Trophoblast cell (in vitro differentiated cells and primary cell): Measurements from ENCODE around the gene PARL.

Source experiments
- DNase-seq, 2 donors: peaks; one replicate each; pipeline ENCODE4 v3.0.0-alpha.2; 2016
- H2AFZ ChIP-seq: 2 replicates; pipeline ENCODE4 v1.6.1; 2013; ENCODE audit warnings: low read length, moderate library complexity, mild to moderate bottlenecking; ENCODE audit not compliant: insufficient read depth, poor library complexity
- H2AK5ac ChIP-seq: 2 replicates; pipeline ENCODE4 v1.6.1; 2013; ENCODE audit warnings: mild to moderate bottlenecking, low read length
- H2BK120ac ChIP-seq: 2 replicates; pipeline ENCODE4 v1.6.1; 2013; ENCODE audit warnings: low read length, mild to moderate bottlenecking, moderate library complexity; ENCODE audit not compliant: insufficient read depth, poor library complexity
- H2BK12ac ChIP-seq: 2 replicates; pipeline ENCODE4 v1.6.1; 2013; ENCODE audit warnings: mild to moderate bottlenecking, low read length, moderate library complexity
- H2BK5ac ChIP-seq: 2 replicates; pipeline ENCODE4 v1.6.1; 2013; ENCODE audit warnings: low read length, low read depth, moderate library complexity, mild to moderate bottlenecking; ENCODE audit not compliant: poor library complexity
- H3K14ac ChIP-seq: 2 replicates; pipeline ENCODE4 v1.6.1; 2013; ENCODE audit warnings: mild to moderate bottlenecking, low read length
- H3K18ac ChIP-seq: 2 replicates; pipeline ENCODE4 v1.6.1; 2013; ENCODE audit warnings: mild to moderate bottlenecking, low read length
- H3K23ac ChIP-seq: 2 replicates; pipeline ENCODE4 v1.6.1; 2013; ENCODE audit warnings: low read length
- H3K27ac ChIP-seq: 2 replicates; pipeline ENCODE4 v1.5.1; 2013; ENCODE audit warnings: low read depth, mild to moderate bottlenecking, inconsistent platforms, low read length, moderate library complexity
- H3K27me3 ChIP-seq: 2 replicates; pipeline ENCODE4 v1.6.1; 2013; ENCODE audit warnings: inconsistent platforms, mild to moderate bottlenecking, low read length, moderate library complexity; ENCODE audit not compliant: insufficient read depth
- H3K36me3 ChIP-seq, 2 experiments: 1 replicate in 1 of 2; 2 replicates in 1 of 2; pipeline ENCODE4 v1.6.1; 2013; ENCODE audit warnings: low read length in 2 of 2, mild to moderate bottlenecking in 2 of 2, moderate library complexity in 1 of 2; ENCODE audit not compliant: insufficient read depth in 2 of 2, control insufficient read depth in 1 of 2
- H3K4ac ChIP-seq: 2 replicates; pipeline ENCODE4 v1.6.1; 2013; ENCODE audit warnings: low read depth, mild to moderate bottlenecking, low read length, moderate library complexity
- H3K4me1 ChIP-seq, 2 experiments: 1 replicate in 1 of 2; 2 replicates in 1 of 2; pipeline ENCODE4 v1.6.1; 2013; ENCODE audit warnings: low read length in 2 of 2, mild to moderate bottlenecking in 2 of 2, moderate library complexity in 1 of 2; ENCODE audit not compliant: insufficient read depth in 2 of 2, control insufficient read depth in 1 of 2
- H3K4me2 ChIP-seq: 2 replicates; pipeline ENCODE4 v1.6.1; 2013; ENCODE audit warnings: inconsistent platforms, mild to moderate bottlenecking, low read length, moderate library complexity
- H3K4me3 ChIP-seq: 2 replicates; pipeline ENCODE4 v1.5.1; 2013; ENCODE audit warnings: mild to moderate bottlenecking, low read depth, low read length, inconsistent platforms
- H3K79me1 ChIP-seq: one replicate; pipeline ENCODE4 v1.6.1; 2013; ENCODE audit warnings: low read length
- H3K79me2 ChIP-seq: 2 replicates; pipeline ENCODE4 v1.6.1; 2013; ENCODE audit warnings: low read length, mild to moderate bottlenecking; ENCODE audit not compliant: control insufficient read depth, insufficient read depth, poor library complexity
- H3K9ac ChIP-seq: 2 replicates; pipeline ENCODE4 v1.6.1; 2013; ENCODE audit warnings: mild to moderate bottlenecking, low read length
- H3K9me3 ChIP-seq: 2 replicates; pipeline ENCODE4 v1.6.1; 2013; ENCODE audit warnings: low read depth, mild to moderate bottlenecking, control low read depth, inconsistent platforms, low read length; ENCODE audit not compliant: insufficient read depth
- H4K12ac ChIP-seq: 2 replicates; pipeline ENCODE4 v1.6.1; 2013; ENCODE audit warnings: low read depth, mild to moderate bottlenecking, low read length, moderate library complexity
- H4K8ac ChIP-seq: 2 replicates; pipeline ENCODE4 v1.6.1; 2013; ENCODE audit warnings: low read depth, mild to moderate bottlenecking, low read length, moderate library complexity
- H4K91ac ChIP-seq: one replicate; pipeline ENCODE4 v1.6.1; 2013; ENCODE audit warnings: low read depth, mild to moderate bottlenecking, low read length, moderate library complexity
- WGBS: extraction: QIAGEN DNeasy Blood & Tissue Kit; methylation state at CpG from one replicate; pipeline ENCODE4 v1.1.7; 2013; ENCODE audit warnings: missing lambda C conversion rate; ENCODE audit not compliant: insufficient read length, insufficient coverage; ENCODE audit errors: extremely low coverage; 5-methylcytosine and 5-hydroxymethylcytosine counted together

PARL gene

GRCh38 chr3:183796372-183796771, 88.3 kb downstream of the PARL start:
- H4K91ac ChIP-seq, result no peak overlapping the region
- H2BK5ac ChIP-seq, result no peak overlapping the region
- no peak overlapping the region for H3K9ac ChIP-seq
- no peak overlapping the region for H4K8ac ChIP-seq
- H3K79me2 ChIP-seq, result no peaks in the 10 kb centered on the region
- H4K12ac ChIP-seq, result no peak overlapping the region
- H3K4me2 ChIP-seq, result no peak overlapping the region
- DNase-seq, result no peak
- no peak overlapping the region for H3K14ac ChIP-seq
- no peak overlapping the region for H3K27ac ChIP-seq
- H2AFZ ChIP-seq, result no peak overlapping the region
- no peak overlapping the region for H2BK120ac ChIP-seq
- no peak overlapping the region for H3K4me3 ChIP-seq
- no CpG with 5 or more reads among the region's 6 CpGs for WGBS
- H3K18ac ChIP-seq, result no peak overlapping the region
- no peak overlapping the region for H3K4ac ChIP-seq
- no peaks in the 10 kb centered on the region for H3K27me3 ChIP-seq
- no peak overlapping the region for H2AK5ac ChIP-seq
- no peaks in the 10 kb centered on the region for H3K9me3 ChIP-seq
- no peaks in the 10 kb centered on the region for H3K79me1 ChIP-seq
- no peak overlapping the region for H3K23ac ChIP-seq
- H2BK12ac ChIP-seq, result no peak overlapping the region
- peaks cover 27 to 37% of the 10 kb centered on the region in 2 experiments for H3K36me3 ChIP-seq
- H3K4me1 ChIP-seq, result no peaks in the 10 kb centered on the region

- no peak overlapping the region for H2AK5ac ChIP-seq
- no peak overlapping the region for H3K27ac ChIP-seq
- H3K14ac ChIP-seq, result no peak overlapping the region
- H3K79me2 ChIP-seq, result no peaks in the 10 kb centered on the region
- peaks cover 26 to 38% of the 10 kb centered on the region in 2 experiments for H3K36me3 ChIP-seq
- no peak overlapping the region for H3K4me2 ChIP-seq
- H3K4ac ChIP-seq, result no peak overlapping the region
- H3K9ac ChIP-seq, result no peak overlapping the region
- H4K12ac ChIP-seq, result no peak overlapping the region
- no peak overlapping the region for H3K23ac ChIP-seq
- H3K9me3 ChIP-seq, result no peaks in the 10 kb centered on the region
- H3K4me3 ChIP-seq, result no peak overlapping the region
- no peak overlapping the region for H2BK120ac ChIP-seq
- no CpG with 5 or more reads among the region's 4 CpGs for WGBS
- no peaks in the 10 kb centered on the region for H3K27me3 ChIP-seq
- no peak overlapping the region for H4K8ac ChIP-seq
- no peaks in the 10 kb centered on the region for H3K4me1 ChIP-seq
- H3K18ac ChIP-seq, result no peak overlapping the region
- no peak overlapping the region for H2BK5ac ChIP-seq
- no peaks in the 10 kb centered on the region for H3K79me1 ChIP-seq
- H2AFZ ChIP-seq, result no peak overlapping the region
- no peak for DNase-seq
- H2BK12ac ChIP-seq, result no peak overlapping the region
- H4K91ac ChIP-seq, result no peak overlapping the region
Measured at GRCh38 chr3:183794452-183794851, 90.2 kb downstream of the PARL start.

- no peak overlapping the region for H2AFZ ChIP-seq
- no peak overlapping the region for H3K4me3 ChIP-seq
- H3K79me1 ChIP-seq, result no peaks in the 10 kb centered on the region
- no peak overlapping the region for H3K18ac ChIP-seq
- no CpG with 5 or more reads among the region's 6 CpGs for whole genome bisulfite sequencing
- H3K4me2 ChIP-seq, result no peak overlapping the region
- H3K27ac ChIP-seq, result no peak overlapping the region
- H4K8ac ChIP-seq, result no peak overlapping the region
- H2BK120ac ChIP-seq, result no peak overlapping the region
- no peaks in the 10 kb centered on the region for H3K79me2 ChIP-seq
- no peak overlapping the region for H3K14ac ChIP-seq
- no peak overlapping the region for H3K23ac ChIP-seq
- H4K12ac ChIP-seq, result no peak overlapping the region
- no peak overlapping the region for H3K9ac ChIP-seq
- H2AK5ac ChIP-seq, result no peak overlapping the region
- no peak overlapping the region for H2BK5ac ChIP-seq
- no peak for DNase-seq
- no peak overlapping the region for H2BK12ac ChIP-seq
- H3K36me3 ChIP-seq, result peaks cover 17 to 32% of the 10 kb centered on the region in 2 experiments
- no peaks in the 10 kb centered on the region for H3K27me3 ChIP-seq
- no peaks in the 10 kb centered on the region for H3K9me3 ChIP-seq
- H3K4me1 ChIP-seq, result no peaks in the 10 kb centered on the region
- H3K4ac ChIP-seq, result no peak overlapping the region
- H4K91ac ChIP-seq, result no peak overlapping the region
Measured at GRCh38 chr3:183792976-183793375, 91.7 kb downstream of the PARL start.

GRCh38 chr3:183790700-183791099, 94.0 kb downstream of the PARL start:
- Histone ChIP-seq H3K9me3 (no peaks in the 10 kb centered on the region), H3K4ac (no peak overlapping the region), H3K14ac (no peak overlapping the region), H3K18ac (no peak overlapping the region), H3K79me2 (no peaks in the 10 kb centered on the region), H3K79me1 (no peaks in the 10 kb centered on the region), H2AK5ac (no peak overlapping the region), H3K23ac (no peak overlapping the region), H3K27me3 (no peaks in the 10 kb centered on the region), H3K4me3 (no peak overlapping the region), H3K36me3 (peaks cover 20 to 35% of the 10 kb centered on the region in 2 experiments), H3K4me2 (no peak overlapping the region), H2AFZ (no peak overlapping the region), H4K91ac (no peak overlapping the region), H3K4me1 (no peaks in the 10 kb centered on the region), H4K12ac (no peak overlapping the region), H2BK12ac (no peak overlapping the region), H3K9ac (no peak overlapping the region), H4K8ac (no peak overlapping the region), H2BK120ac (no peak overlapping the region), H3K27ac (no peak overlapping the region), H2BK5ac (no peak overlapping the region)
- no peak for DNase-seq
- WGBS, result no CpG with 5 or more reads among the region's 16 CpGs
